Central memory CD4-positive, alpha-beta T cell (primary cell): ENCODE measurements around the gene FARSA.
A peak's percentile ranks its signal among the peaks of the same experiment; 100 is the strongest.
"Not testable (repeated sequence)": the region's sequence is repeated elsewhere in the genome, so short reads cannot be mapped to it uniquely, and the experiment has no call there.

Source experiments
- DNase-seq: peaks from one replicate; pipeline ENCODE4 v3.0.0; 2022

The FARSA gene

DNA sequence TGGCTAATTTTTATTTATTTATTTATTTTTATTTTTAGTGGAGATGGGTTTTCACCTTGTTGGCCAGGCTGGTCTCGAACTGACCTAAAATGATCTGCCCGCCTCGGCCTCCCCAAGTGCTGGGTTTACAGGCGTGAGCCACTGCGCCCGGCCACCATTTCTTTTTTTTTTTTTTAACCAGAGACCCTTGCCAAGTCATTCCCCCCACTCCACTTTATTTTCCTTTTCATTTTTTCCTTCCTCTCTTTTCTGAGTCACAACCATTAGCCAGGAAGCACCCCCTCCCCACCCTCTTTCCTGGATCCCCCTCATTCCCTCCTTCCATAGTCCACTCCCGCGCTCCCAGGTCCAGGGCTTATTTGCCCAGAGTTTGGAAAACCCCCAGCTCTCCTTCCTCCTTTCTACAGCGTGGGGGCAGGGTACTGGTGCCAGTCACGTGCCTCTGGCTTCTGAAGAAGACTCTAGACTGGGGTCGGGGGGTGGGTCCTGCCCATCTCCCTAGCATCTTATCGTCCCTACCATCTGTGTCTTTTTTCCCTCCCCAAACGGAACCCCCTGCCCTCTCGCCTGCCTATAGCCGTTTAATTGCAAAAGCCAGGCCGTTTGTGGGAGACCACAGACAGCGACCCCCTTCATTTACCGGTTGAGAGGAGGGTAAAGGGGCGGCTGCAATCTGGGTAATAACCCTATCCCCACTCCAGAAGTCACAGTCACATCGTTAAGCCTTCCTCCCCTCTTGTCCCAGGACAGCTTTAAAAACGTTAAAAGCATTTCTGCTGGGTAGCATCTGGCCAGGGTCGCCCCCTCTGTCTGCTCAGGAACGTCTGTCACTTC, 3.8 kb upstream of the FARSA start:
- no peak for DNase-seq

DNA sequence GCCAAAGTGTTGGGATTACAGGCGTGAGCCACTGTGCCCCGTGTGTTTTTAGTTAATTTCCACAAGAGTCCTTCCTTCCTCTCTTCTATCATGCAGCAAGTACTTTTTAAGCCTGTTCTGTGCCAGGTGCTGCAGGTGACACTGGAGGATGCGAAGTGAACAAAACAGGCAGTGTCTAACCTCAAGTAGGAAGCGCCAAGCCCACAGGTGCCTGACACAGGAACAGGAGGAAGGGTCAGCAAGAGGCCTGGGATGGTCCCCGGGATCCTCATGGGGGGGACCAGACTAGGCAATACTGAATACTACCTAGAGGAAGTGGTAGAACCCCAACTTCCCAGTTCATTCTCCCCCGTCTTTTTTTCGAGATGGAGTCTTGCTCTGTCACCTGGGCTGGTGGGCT, 3.1 kb upstream of the FARSA start:
- no peak for DNase-seq

GRCh38 chr19:12935071-12935470, 1.6 kb upstream of the FARSA start:
- no peak for DNase-seq

GRCh38 chr19:12932392-12933286, 872 bp downstream of the FARSA start:
- no peak for DNase-seq

GRCh38 chr19:12930002-12930645, 3.4 kb downstream of the FARSA start:
- DNase-seq = no peak

- no peak for DNase-seq
Measured at GRCh38 chr19:12924621-12925310, 8.7 kb downstream of the FARSA start.

- DNase-seq = no peak
Measured at GRCh38 chr19:12922959-12923358, 10.6 kb downstream of the FARSA start.

GRCh38 chr19:12921047-12921446, 12.5 kb downstream of the FARSA start:
- DNase-seq = no peak

GRCh38 chr19:12918253-12918652, 15.3 kb downstream of the FARSA start:
- no peak for DNase-seq

- not testable (repeated sequence) for DNase-seq
Measured at GRCh38 chr19:12915860-12916259, 17.7 kb downstream of the FARSA start.

- DNase-seq = peak; percentile 51
Measured at GRCh38 chr19:12913851-12914690, 19.4 kb downstream of the FARSA start.

GRCh38 chr19:12913011-12913561, 20.4 kb downstream of the FARSA start:
- no peak for DNase-seq

GRCh38 chr19:12912571-12912970, 20.9 kb downstream of the FARSA start:
- DNase-seq = no peak

DNA sequence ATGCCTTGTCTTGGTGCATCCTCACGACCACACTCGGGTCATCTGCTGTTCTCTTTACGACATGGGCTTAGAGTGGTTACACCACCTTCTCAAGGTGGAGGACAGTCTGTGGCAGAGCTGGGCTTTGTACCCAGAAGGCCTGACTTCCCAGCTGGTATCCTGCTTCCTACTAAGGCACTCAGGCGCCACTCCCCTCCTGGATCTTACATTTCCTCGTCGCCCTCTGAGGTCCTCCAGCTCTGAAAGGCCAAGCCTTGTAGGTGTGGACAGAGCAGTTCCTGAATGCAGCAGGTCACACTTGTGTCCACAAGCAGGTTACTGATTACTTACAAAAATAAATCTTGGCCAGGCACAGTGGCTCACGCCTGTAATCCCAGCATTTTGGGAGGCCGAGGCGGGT, 26.3 kb downstream of the FARSA start:
- no peak for DNase-seq

- DNase-seq = no peak
Measured at GRCh38 chr19:12899891-12900518, 33.5 kb downstream of the FARSA start.

GRCh38 chr19:12896460-12896859, 37.1 kb downstream of the FARSA start:
- DNase-seq = no peak

- DNase-seq = no peak
Measured at GRCh38 chr19:12893582-12893981, 39.9 kb downstream of the FARSA start.

DNA sequence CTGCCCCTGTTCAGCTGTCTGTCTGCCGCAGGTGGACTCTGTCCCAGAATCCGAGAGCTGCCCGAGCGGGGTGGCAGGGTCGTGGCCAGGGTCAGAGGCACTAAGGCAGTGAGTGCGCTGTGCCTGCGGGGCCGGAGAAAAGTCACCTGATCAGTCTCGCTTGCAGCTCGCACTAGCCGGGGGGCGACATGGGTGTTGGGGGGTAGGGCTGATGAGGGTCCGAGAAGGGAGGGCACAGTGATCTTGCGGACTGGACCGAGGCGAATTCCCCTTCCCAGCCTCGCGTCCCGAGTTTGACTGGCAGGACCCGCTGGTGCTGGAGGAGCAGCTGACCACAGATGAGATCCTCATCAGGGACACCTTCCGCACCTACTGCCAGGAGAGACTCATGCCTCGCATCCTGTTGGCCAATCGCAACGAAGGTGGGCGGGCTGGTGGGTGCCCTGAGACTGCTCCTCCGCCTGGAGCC, 41.9 kb downstream of the FARSA start:
- DNase-seq = no peak

DNA sequence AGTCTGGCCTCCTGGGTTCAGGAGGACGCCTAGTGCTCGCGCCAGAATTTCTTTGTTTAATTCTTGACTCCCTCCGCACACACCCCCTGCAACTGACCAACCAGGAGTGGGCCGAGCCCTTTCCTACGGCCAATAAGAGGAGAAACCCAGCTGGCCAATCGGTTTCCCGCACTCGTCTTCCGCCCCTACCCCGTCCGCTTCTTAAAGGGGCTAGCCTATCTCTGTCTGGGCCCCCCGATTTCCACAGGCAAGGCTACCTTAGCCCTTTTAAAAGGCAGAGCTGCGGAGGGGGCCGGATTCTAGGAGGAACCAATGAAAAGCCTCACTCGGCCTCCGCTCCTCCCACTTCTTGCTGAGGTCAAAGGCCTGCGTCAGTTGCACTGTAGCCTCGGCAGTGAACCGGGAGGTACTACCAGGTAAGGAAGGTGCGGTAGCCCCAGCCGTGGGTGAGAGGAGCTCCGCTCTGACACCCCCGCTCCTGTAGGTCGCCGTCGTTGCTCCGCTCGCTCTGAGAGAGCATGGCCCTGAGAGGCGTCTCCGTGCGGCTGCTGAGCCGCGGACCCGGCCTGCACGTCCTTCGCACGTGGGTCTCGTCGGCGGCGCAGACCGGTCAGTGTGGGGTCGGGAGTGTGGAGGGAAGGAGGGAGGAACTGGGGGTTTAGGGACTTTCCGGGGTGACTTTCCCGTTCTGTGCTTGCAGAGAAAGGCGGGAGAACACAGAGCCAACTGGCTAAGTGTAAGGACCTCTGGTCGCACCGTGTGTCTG, 42.5 kb downstream of the FARSA start, which contains the start of gene GCDH:
Gene GCDH (plus strand): TSS at position 374 of the 766 bp plus-strand sequence. CDS start 145 bp downstream, at position 519.
- DNase-seq = peak; percentile 97

GRCh38 chr19:12890299-12890786, 43.2 kb downstream of the FARSA start:
- not testable (repeated sequence) for DNase-seq
